Activated CD4-positive, alpha-beta T cell treated with anti-CD3 and anti-CD28 coated beads, Interleukin-10, Interleukin-2, amounts not matched to agents 100 ng/mL and 50 ng/mL, durations not matched to agents 16 hours and 8 hours (primary cell): ENCODE results near the gene EDNRA.

Experiments used
- DNase-seq: peaks from one replicate; pipeline ENCODE4 v3.0.0-alpha.2; 2020

The EDNRA gene

DNA sequence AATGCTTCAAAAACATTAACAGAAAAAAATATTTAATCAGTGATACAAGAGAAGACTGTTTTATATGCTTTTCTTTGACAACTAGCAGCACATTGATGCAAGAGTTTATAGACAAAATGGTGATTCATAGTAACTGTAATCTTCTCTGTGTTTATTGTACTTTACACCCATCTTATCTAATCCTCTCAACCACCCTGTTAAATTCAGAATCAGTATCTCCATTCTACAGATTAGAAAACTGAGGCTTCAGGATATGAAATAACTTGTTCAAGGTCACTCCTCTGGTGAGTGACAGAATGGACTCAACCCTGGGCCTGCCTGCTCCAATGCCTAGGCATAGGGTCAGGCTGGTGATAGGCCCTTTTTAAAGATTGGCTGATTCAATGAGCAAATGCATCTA is 110.2 kb downstream of the EDNRA start:
- DNase-seq: no peak

DNA sequence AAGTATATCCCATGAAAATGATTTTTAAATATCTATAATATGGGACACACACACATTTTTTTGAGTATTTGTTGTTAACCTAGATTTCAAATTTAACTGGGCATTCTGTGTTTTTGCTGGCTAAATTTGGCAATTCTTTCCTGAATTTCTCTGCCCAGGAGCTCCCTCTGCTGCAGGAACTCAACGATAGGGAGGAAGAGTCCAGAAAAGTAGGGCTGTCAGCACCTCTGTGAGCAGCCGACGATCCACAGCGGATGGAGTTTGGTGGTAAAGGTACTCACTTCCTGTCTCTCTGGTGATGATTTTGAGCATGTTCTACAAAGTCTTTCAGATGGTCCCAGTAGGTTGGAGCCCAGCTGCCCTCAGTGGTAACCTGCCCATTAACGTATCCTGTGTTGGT is 113.2 kb downstream of the EDNRA start:
- DNase-seq: no peak
